Activated T-helper 1 cell treated with anti-CD3 and anti-CD28 coated beads, Interleukin-2, amount 50 U/mL, for 16 hours (primary cell): ENCODE measurements around the gene MC4R.
"Not testable (repeated sequence)": the region's sequence is repeated elsewhere in the genome, so short reads cannot be mapped to it uniquely, and the experiment has no call there.

ENCODE experiments used
- DNase-seq, 2 donors: peaks; one replicate each; pipeline ENCODE4 v3.0.0-alpha.2; 2020; ENCODE audit warnings: low read depth in 1 of 2, low spot score in 1 of 2

The MC4R gene

GRCh38 chr18:60372596-60372995 is at the start of gene MC4R:
MC4R (minus strand) TSS chr18:60372775; CDS start chr18:60372349, 426 bp downstream.
- no peak for DNase-seq

GRCh38 chr18:60422306-60422705 is 49.7 kb upstream of the MC4R start:
- not testable (repeated sequence) for DNase-seq

DNA sequence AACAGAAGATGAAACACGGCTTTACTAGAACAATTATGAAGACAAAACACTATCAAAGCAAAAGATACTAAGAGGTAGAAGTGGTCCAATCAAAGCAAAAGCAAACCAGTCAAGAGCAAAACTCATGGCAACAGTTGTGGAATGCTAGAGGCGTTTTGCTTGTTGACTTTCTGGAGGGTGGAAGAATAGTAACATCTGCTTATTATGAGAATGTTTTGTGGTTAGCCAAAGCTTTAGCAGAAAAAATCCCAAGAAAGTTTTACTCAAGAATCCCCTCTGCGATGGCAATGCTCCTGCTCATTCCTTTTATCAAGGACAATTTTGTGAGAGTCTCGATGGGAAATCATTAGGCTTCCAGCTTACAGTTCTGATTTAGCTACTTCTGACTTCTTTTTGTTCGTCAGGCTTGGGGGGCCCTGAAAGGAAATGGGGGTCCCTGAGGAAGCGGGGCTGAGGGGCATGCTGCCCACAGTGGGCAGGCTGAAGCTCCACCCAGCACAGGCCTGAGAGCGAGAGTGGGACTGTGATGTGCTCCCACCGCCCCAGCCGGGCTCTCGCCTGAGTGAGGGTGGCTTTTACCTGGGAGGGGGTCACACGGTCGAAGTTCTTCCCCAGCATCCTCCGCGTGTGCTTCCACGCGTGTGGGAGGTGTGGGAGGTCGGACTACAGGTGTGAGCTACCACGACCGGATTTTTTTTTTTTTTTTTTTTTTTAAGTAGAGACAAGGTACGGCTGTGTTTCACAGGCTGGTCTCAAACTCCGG is 49.0 kb upstream of the MC4R start:
- no peak for DNase-seq

DNA sequence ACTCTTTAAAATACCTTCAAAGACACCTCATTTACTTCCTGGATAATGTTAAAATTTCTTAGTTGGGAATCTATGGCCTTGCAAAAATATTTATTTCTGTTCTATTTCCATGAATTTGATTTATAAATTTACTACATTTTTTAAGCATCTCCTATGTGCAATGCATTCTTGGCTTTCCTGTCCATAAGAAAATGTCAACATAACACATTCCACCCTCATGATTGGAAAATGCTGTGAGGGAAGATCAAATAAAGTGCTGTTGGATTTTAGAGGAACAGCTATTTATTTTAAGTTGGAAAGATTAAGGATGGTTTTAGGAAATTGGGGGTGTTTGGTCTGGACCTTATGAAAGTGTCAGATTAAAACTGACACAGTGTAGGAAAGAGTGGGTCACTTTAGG is 45.4 kb upstream of the MC4R start:
- no peak for DNase-seq

GRCh38 chr18:60413944-60414547 is 41.5 kb upstream of the MC4R start:
- no peak for DNase-seq

- DNase-seq: no peak
These were observed 39.1 kb upstream of the MC4R start for GRCh38 chr18:60411715-60412114.

GRCh38 chr18:60406721-60407120 is 34.1 kb upstream of the MC4R start:
- DNase-seq: no peak

DNA sequence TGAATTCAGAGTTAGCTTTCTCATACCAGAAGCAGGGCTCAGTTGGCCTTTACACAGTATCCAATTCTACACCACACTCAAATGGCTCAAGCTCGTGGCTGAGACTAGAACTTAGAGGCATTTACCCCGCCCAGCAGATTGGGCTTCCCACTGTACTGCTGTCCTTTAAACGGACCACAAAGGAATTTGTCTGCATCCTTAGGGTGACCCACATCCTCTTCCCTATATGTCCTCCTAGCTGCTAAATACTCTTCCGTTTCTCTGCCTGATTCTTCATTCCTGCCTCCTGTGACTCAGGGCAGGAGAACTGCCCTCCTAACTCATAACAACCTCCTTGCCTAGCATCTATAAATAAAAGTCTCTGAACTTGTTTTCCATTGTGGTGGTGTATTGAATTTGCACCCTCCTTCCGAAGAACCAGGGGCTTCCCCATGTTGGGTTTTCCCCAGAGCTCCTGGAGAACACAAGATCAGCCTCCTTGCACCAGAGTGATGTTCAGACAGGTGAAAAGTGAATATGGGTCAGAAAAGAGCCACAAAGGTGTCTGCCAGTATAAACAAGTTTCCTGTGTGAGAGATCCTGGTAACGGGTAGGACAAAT is 32.0 kb upstream of the MC4R start:
- no peak for DNase-seq

DNA sequence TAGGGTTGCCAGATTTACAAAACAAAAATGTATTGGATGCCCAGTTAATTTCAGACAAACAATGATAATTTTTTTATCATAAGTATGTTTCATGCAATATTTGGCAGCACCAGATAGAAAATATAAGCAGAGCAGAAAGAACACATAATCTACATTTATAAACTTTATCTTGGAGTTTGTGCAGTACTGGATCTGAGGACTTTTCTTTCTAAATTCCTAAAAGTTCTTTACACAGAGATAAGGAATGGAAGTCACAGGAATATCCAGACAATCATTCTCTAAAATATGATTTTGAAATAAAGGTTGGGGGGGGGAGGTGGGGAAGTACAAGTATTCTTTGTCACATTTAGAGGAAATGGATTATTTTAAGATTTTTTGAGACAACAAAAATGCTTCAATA is 28.8 kb upstream of the MC4R start:
- no peak for DNase-seq

- DNase-seq: no peak
These were observed 19.1 kb upstream of the MC4R start for GRCh38 chr18:60391571-60392226.

GRCh38 chr18:60389314-60389713 is 16.7 kb upstream of the MC4R start:
- DNase-seq: no peak

- no peak for DNase-seq
These were observed 13.1 kb upstream of the MC4R start for GRCh38 chr18:60385693-60386092.

- DNase-seq: no peak
These were observed 11.3 kb upstream of the MC4R start for GRCh38 chr18:60383893-60384292.

DNA sequence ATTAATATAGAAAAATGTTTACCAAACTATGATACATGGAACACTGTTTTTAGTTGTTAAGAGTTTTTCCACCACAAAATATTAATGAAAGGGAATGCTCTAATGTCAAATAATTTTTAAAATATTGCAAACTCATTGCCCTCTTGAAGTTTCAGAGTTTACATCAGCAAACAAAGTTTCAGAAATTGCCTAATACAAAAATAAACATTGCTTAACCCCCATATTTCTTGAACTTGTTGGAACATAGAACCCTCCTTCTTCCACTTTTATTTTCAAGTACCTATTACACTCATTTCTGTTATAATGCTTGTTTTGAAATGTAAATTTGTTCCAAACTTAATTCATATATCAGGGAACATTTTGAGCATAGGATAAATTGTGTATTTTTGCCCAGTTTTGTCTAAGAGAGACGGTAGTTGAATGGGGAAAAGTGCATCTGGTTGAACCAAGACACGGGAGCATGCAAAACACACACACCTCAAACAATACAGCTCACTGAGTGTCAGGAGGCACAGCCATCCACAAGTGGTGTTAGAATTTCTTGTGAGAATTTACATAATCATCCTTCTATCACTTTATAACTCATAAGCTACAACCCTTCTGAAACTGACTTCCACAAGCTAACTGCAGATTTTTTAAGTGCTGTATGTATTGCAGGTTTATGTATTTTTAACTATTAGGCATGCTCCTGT is 5.3 kb upstream of the MC4R start:
- no peak for DNase-seq

- no peak for DNase-seq
These were observed 443 bp downstream of the MC4R start for GRCh38 chr18:60372132-60372531.

DNA sequence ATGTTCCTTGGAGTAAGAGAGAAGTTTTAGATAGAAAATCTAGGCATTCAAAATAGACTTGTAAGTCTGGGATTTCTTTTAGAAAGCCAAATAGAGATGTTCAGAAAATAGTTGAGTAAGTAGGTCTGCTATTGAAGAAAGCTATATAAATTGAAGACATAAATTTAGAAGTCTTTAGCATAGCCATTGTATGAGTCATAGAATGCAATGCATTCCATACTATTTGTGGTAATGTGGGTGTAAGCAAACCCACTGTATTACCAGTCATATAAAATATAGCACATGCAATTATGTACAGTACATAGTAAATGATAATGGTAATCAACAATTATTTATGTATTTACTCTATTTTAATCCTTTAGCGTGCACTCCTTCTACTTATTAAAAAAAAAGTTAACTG is 14.1 kb downstream of the MC4R start:
- no peak for DNase-seq

DNA sequence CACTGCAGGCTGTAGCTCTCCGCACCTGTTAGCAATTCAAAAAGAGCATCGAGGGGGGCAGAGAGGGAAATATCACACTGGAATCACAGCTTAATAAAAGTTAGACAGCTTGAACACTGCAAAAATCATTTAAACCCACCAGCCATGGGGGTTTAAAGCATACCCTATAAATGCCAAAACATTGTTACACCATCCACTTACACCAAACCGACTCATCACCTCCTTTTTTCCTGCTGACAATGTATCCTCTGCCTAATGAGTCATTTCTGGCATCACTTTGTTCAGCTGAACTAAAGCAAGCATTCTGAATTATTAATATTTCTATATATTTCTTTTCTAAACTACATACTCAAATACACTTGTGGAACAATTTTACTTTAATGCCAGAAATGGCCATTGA is 21.6 kb downstream of the MC4R start:
- DNase-seq: no peak

- DNase-seq: no peak
These were observed 22.4 kb downstream of the MC4R start for GRCh38 chr18:60350150-60350549.

- DNase-seq: no peak
These were observed 25.0 kb downstream of the MC4R start for GRCh38 chr18:60347526-60348045.

- no peak for DNase-seq
These were observed 33.6 kb downstream of the MC4R start for GRCh38 chr18:60339018-60339417.

- DNase-seq: no peak
These were observed 40.7 kb downstream of the MC4R start for GRCh38 chr18:60331890-60332289.
